Activated naive CD4-positive, alpha-beta T cell treated with Interleukin-2 at 50 U/mL for 16 hours (primary cell): Measurements from ENCODE around the gene NSF.
"Not testable (repeated sequence)": the region's sequence is repeated elsewhere in the genome, so short reads cannot be mapped to it uniquely, and the experiment has no call there.

Experiments
- DNase-seq: peaks from one replicate; pipeline ENCODE4 v3.0.0-alpha.2; 2020

The NSF gene

GRCh38 chr17:46590157-46591146, at the start of gene NSF:
TSS of gene NSF (plus strand) at chr17:46590669. CDS start at chr17:46590776, 107 bp downstream.
- not testable (repeated sequence) for DNase-seq

- DNase-seq = not testable (repeated sequence)
These were observed 41.9 kb upstream of the NSF start for GRCh38 chr17:46548607-46549006.

- not testable (repeated sequence) for DNase-seq
These were observed 31.3 kb upstream of the NSF start for GRCh38 chr17:46559155-46559554.

GRCh38 chr17:46560048-46560447, 30.4 kb upstream of the NSF start:
- DNase-seq = not testable (repeated sequence)

- not testable (repeated sequence) for DNase-seq
These were observed 24.2 kb upstream of the NSF start for GRCh38 chr17:46566284-46566683.

GRCh38 chr17:46566980-46567379, 23.5 kb upstream of the NSF start:
- DNase-seq = not testable (repeated sequence)

GRCh38 chr17:46571796-46572195, 18.7 kb upstream of the NSF start:
- not testable (repeated sequence) for DNase-seq

- peak; percentile 82 for DNase-seq
These were observed 11.1 kb upstream of the NSF start, which contains the start of gene ARL17A for GRCh38 chr17:46579083-46580075. TSS of gene ARL17A (minus strand) at chr17:46579691. CDS start at chr17:46576322, 3,369 bp downstream.

- DNase-seq = not testable (repeated sequence)
These were observed 10.4 kb upstream of the NSF start for GRCh38 chr17:46580082-46580481.

GRCh38 chr17:46585444-46585843, 5.0 kb upstream of the NSF start:
- DNase-seq = not testable (repeated sequence)

- DNase-seq = not testable (repeated sequence)
These were observed 863 bp downstream of the NSF start for GRCh38 chr17:46591332-46591731.

GRCh38 chr17:46598344-46598931, 8.0 kb downstream of the NSF start:
- not testable (repeated sequence) for DNase-seq

- not testable (repeated sequence) for DNase-seq
These were observed 10.3 kb downstream of the NSF start for GRCh38 chr17:46600767-46601166.

- not testable (repeated sequence) for DNase-seq
These were observed 12.7 kb downstream of the NSF start for GRCh38 chr17:46603125-46603524.

GRCh38 chr17:46611304-46611703, 20.8 kb downstream of the NSF start:
- DNase-seq = not testable (repeated sequence)

- DNase-seq = not testable (repeated sequence)
These were observed 23.4 kb downstream of the NSF start for GRCh38 chr17:46613876-46614275.

GRCh38 chr17:46617121-46617520, 26.7 kb downstream of the NSF start:
- not testable (repeated sequence) for DNase-seq

- DNase-seq = not testable (repeated sequence)
These were observed 28.5 kb downstream of the NSF start for GRCh38 chr17:46618975-46619374.

GRCh38 chr17:46623790-46624189, 33.3 kb downstream of the NSF start:
- DNase-seq = not testable (repeated sequence)

- DNase-seq = not testable (repeated sequence)
These were observed 34.3 kb downstream of the NSF start for GRCh38 chr17:46624726-46625125.

- DNase-seq = not testable (repeated sequence)
These were observed 37.0 kb downstream of the NSF start for GRCh38 chr17:46627452-46627851.

- DNase-seq = not testable (repeated sequence)
These were observed 38.4 kb downstream of the NSF start for GRCh38 chr17:46628753-46629436.
